CD4-positive, alpha-beta T cell (primary cell): ENCODE measurements around the gene PSME3. TPM values are rescaled to one million over a fixed set of nuclear protein-coding genes. Genes with fewer than 3 reads are reported as not detected.
"Not testable (repeated sequence)": the region's sequence is repeated elsewhere in the genome, so short reads cannot be mapped to it uniquely, and the experiment has no call there.

Experiments used
- ATAC-seq: fragments of 200-7000 bp; cut with Tn5 transposase; one replicate; pipeline ENCODE4 v1.10.0; 2022; ENCODE audit warnings: mild to moderate bottlenecking; ENCODE audit not compliant: poor library complexity
- CTCF ChIA-PET: fragments of 350-600 bp; sonication (Branson Sonifier 250); formaldehyde crosslinking; loops from one replicate; lab custom pipeline; 2021; ENCODE audit warnings: antibody characterized with exemption, inconsistent platforms; lab: Charles Lee
- POLR2A ChIA-PET: fragments of 350-600 bp; sonication (Branson Sonifier 250); formaldehyde crosslinking; loops from one replicate; lab custom pipeline; 2021; ENCODE audit warnings: antibody characterized with exemption, inconsistent platforms; lab: Charles Lee
- DNase-seq, 14 experiments: peaks; one replicate each; pipeline ENCODE4 v3.0.0-alpha.2; 2013 to 2020; ENCODE audit warnings: mixed read lengths in 2 of 14
- H3K27ac ChIP-seq, 2 donors: one replicate each; pipeline versions ENCODE4 v1.5.1 to v1.7.0; 2013; ENCODE audit warnings: low read length in 2 of 2, low read depth in 1 of 2, mild to moderate bottlenecking in 1 of 2
- H3K27me3 ChIP-seq, 2 experiments: 1 replicate in 1 of 2; 2 replicates in 1 of 2; pipeline versions ENCODE4 v1.6.1 to v1.7.0; 2013; ENCODE audit warnings: low read length in 2 of 2, control low read depth in 1 of 2, mild to moderate bottlenecking in 1 of 2, moderate library complexity in 1 of 2; ENCODE audit not compliant: insufficient read depth in 2 of 2, control insufficient read depth in 1 of 2
- H3K36me3 ChIP-seq: one replicate; pipeline ENCODE4 v1.6.1; 2013; ENCODE audit warnings: low read length, control low read depth; ENCODE audit not compliant: insufficient read depth
- H3K4me1 ChIP-seq: one replicate; pipeline ENCODE4 v1.6.1; 2013; ENCODE audit warnings: low read length, control low read depth; ENCODE audit not compliant: insufficient read depth
- H3K4me3 ChIP-seq: one replicate; pipeline ENCODE4 v1.5.1; 2013; ENCODE audit warnings: mild to moderate bottlenecking, low read length, moderate library complexity
- H3K9me3 ChIP-seq, 2 experiments: 1 replicate in 1 of 2; 2 replicates in 1 of 2; pipeline versions ENCODE4 v1.6.1 to v1.7.0; 2013; ENCODE audit warnings: low read length in 2 of 2, mild to moderate bottlenecking in 2 of 2, control low read depth in 1 of 2, moderate library complexity in 1 of 2; ENCODE audit not compliant: control insufficient read depth in 1 of 2, insufficient read depth in 1 of 2
- H3K27ac Mint-ChIP-seq: one replicate; pipeline ENCODE4 v1.8.0; 2020; ENCODE audit warnings: mixed read lengths
- H3K27me3 Mint-ChIP-seq: one replicate; pipeline ENCODE4 v1.8.0; 2021; ENCODE audit warnings: mixed read lengths
- H3K36me3 Mint-ChIP-seq: one replicate; pipeline ENCODE4 v1.8.0; 2021; ENCODE audit warnings: low read depth, mixed read lengths
- H3K4me1 Mint-ChIP-seq: one replicate; pipeline ENCODE4 v1.8.0; 2021; ENCODE audit warnings: low read depth, mixed read lengths
- H3K4me3 Mint-ChIP-seq: one replicate; pipeline ENCODE4 v1.8.0; 2020; ENCODE audit warnings: mild to moderate bottlenecking, mixed read lengths
- H3K9me3 Mint-ChIP-seq: one replicate; pipeline ENCODE4 v1.8.0; 2020; ENCODE audit warnings: mixed read lengths
- intact Hi-C, 2 experiments: fragments of 100-400 bp; cut with DNase I in 1 of 2; cut with micrococcal nuclease in 1 of 2; formaldehyde crosslinking; loops; one replicate each; pipeline versions ENCODE4 v1.15.1 to v1.9.0; 2023 to 2025; cut with DNase I, micrococcal nuclease
- total RNA-seq, 174 experiments: library from RNA in 2 of 174; stranded (reverse) in 2 of 174; gene quantifications; one replicate each; pipeline ENCODE4 v1.2.3 and lab custom pipeline; 2021 to 2026
- TF ChIP-seq, protein P1 (sequence below): fragments of 200-600 bp; IDR thresholded peaks from one replicate; pipeline ENCODE4 v1.8.0; 2022; ENCODE audit warnings: antibody characterized with exemption, mild to moderate bottlenecking

PSME3 gene
- total RNA-seq, 2 experiments from 2014 or later: 62.1 to 62.5 TPM

DNA sequence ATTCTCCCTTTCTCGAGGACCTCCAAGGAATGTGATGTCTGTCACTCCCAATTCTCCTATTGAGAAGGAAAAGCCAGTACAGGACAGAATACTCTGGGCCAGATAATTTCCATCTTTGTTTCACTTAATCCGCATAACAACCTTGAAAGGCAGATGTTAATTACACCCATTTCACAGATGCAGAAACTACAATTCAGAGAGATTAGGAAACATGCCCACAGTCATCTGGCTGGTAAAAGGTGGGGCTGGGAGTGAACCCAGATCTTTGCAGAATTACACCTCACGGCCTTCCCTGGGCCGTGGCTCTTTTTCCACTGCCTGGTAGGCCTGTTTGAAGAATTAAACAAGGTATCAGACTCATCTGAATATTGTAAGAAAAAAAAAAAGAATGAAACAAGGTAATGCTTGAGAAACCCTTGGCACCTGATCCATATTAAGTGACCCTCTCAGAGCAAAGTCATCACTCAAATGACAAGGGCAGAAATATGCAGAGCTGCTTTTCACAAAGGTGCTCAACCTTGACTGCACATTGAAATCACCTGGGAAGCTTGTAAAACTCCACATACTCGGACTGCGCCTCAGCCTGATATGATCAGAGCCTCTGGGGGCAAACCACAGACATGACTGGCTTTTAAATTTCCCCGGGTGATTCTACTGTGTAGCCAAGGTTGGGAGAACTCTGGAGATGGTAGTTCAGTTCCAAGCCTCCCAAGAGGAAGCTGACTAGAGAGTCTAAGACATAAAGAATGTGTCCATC, 50.8 kb downstream of the PSME3 start:
- intact Hi-C loops: no loop called here
- POLR2A ChIA-PET: no interaction called here

DNA sequence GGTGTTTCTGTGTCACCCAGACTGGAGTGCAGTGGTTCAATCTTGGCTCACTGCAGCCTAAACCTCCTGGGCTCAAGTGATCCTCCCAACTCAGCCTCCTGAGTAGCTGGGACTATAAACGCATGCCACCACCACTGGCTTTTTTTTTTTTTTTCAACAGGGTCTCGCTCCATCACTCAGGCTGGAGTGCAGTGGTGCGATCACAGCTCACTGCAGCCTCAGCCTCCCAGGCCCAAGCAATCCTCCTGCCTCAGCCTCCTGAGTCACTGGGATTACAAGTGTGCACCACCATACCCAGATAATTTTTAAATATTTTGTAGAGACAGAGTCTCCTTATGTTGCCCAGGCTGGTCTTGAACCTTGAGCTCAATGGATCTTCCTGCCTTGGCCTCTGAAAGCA, 52.6 kb downstream of the PSME3 start:
- POLR2A ChIA-PET, H3K27ac ChIP-seq, H3K27me3 ChIP-seq, H3K4me3 ChIP-seq, H3K4me1 ChIP-seq, CTCF ChIA-PET, H3K36me3 ChIP-seq, H3K27ac Mint-ChIP-seq, H3K4me1 Mint-ChIP-seq, H3K36me3 Mint-ChIP-seq, ATAC-seq, H3K4me3 Mint-ChIP-seq, H3K9me3 ChIP-seq, intact Hi-C loops, H3K9me3 Mint-ChIP-seq, DNase-seq: not testable (repeated sequence)
- H3K27me3 Mint-ChIP-seq: peaks cover 10% of the 10 kb centered on the region

More for the DNA sequence above, 50.8 kb downstream of the PSME3 start:
- CTCF ChIA-PET: no interaction called here
- Histone ChIP-seq H3K4me1 (no peaks in the 10 kb centered on the region), H3K9me3 (no peaks in the 10 kb centered on the region), H3K36me3 (no peaks in the 10 kb centered on the region), H3K4me3 (no peak overlapping the region), H3K27ac (no peak overlapping the region), H3K27me3 (peaks cover 0 to 2% of the 10 kb centered on the region in 2 experiments)
- Mint-ChIP-seq H3K27ac (no peak overlapping the region), H3K4me1 (no peaks in the 10 kb centered on the region), H3K9me3 (no peaks in the 10 kb centered on the region), H3K36me3 (no peaks in the 10 kb centered on the region), H3K4me3 (no peak overlapping the region), H3K27me3 (peaks cover 15% of the 10 kb centered on the region)
- DNase-seq (no peak), ATAC-seq (no peak)
- TF ChIP-seq, protein P1, sequence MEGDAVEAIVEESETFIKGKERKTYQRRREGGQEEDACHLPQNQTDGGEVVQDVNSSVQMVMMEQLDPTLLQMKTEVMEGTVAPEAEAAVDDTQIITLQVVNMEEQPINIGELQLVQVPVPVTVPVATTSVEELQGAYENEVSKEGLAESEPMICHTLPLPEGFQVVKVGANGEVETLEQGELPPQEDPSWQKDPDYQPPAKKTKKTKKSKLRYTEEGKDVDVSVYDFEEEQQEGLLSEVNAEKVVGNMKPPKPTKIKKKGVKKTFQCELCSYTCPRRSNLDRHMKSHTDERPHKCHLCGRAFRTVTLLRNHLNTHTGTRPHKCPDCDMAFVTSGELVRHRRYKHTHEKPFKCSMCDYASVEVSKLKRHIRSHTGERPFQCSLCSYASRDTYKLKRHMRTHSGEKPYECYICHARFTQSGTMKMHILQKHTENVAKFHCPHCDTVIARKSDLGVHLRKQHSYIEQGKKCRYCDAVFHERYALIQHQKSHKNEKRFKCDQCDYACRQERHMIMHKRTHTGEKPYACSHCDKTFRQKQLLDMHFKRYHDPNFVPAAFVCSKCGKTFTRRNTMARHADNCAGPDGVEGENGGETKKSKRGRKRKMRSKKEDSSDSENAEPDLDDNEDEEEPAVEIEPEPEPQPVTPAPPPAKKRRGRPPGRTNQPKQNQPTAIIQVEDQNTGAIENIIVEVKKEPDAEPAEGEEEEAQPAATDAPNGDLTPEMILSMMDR: no peak

DNA sequence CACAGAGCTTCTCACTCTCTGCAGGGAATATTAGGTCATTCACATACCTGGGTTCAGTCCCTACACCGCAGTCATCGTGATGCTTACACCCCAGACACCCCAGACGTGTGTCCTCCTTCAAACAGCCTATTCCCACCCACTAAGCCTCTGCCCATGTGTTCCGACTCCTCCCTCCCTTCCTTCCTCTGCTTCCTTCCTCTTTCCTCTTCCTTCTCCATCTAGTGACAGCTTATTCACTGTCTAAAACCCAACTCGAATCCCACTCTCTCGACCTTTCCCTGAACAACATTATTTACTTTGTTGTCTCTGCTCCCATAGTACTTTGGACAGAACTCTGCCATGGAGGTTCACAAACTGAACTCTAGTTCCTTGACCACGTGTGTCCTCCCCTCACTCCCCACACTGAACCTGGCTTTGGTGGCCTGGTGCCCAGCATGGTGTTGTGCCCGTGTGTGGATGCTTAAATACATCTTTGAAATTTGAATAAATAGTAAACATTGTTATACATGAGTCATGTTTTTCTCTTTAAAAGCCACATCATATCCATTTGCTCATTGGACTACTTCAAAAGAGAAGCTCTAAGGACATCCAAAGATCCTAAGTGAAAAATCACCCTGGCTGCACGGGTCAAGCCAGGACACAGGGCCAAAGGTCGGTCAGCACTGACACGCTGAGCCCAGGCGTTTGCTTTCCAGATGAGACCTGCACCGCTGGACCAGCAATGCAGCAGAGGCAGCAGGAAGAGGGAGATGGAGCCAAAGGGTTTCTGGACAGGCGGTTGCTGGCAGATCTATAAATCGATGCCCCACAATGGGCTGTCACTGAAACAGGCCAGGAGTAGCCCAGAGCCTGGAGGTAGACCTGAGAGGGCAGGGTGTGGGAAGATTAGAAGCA, 53.3 kb downstream of the PSME3 start:
- ChIA-PET CTCF (no interaction called here), POLR2A (no interaction called here)
- Mint-ChIP-seq H3K9me3 (no peaks in the 10 kb centered on the region), H3K4me3 (no peak overlapping the region), H3K27me3 (peaks cover 6% of the 10 kb centered on the region), H3K4me1 (no peaks in the 10 kb centered on the region), H3K36me3 (no peaks in the 10 kb centered on the region), H3K27ac (no peak overlapping the region)
- Histone ChIP-seq H3K4me1 (no peaks in the 10 kb centered on the region), H3K27ac (no peak overlapping the region), H3K27me3 (peaks cover 0 to 2% of the 10 kb centered on the region in 2 experiments), H3K36me3 (no peaks in the 10 kb centered on the region), H3K9me3 (no peaks in the 10 kb centered on the region), H3K4me3 (no peak overlapping the region)
- no peak for DNase-seq
- no peak for ATAC-seq
- intact Hi-C loops: no loop called here
- TF ChIP-seq, protein P1: no peak
